NCI-H128 (cell line): ENCODE measurements around the gene PRPH2.
"Not testable (repeated sequence)": the region's sequence is repeated elsewhere in the genome, so short reads cannot be mapped to it uniquely, and the experiment has no call there.

Experiments used
- DNase-seq: peaks from one replicate; lab custom pipeline; 2025; ENCODE audit not compliant: unreplicated experiment; lab: John Stamatoyannopoulos, UW

The PRPH2 gene

GRCh38 chr6:42742116-42742894, 19.9 kb upstream of the PRPH2 start:
- peak; percentile 10 for DNase-seq

GRCh38 chr6:42740725-42741124, 18.3 kb upstream of the PRPH2 start:
- no peak for DNase-seq

GRCh38 chr6:42735976-42736375, 13.6 kb upstream of the PRPH2 start:
- DNase-seq: no peak

- DNase-seq: not testable (repeated sequence)
These were observed 11.6 kb upstream of the PRPH2 start for GRCh38 chr6:42733867-42734481.

GRCh38 chr6:42729731-42730130, 7.3 kb upstream of the PRPH2 start:
- DNase-seq: no peak

GRCh38 chr6:42727627-42728026, 5.2 kb upstream of the PRPH2 start:
- DNase-seq: no peak

- DNase-seq: no peak
These were observed 4.8 kb upstream of the PRPH2 start for GRCh38 chr6:42727087-42727611.

GRCh38 chr6:42726485-42727086, 4.2 kb upstream of the PRPH2 start:
- DNase-seq: peak; percentile 17

- DNase-seq: no peak
These were observed 3.6 kb upstream of the PRPH2 start for GRCh38 chr6:42726026-42726425.

GRCh38 chr6:42724825-42725224, 2.4 kb upstream of the PRPH2 start:
- no peak for DNase-seq

- no peak for DNase-seq
These were observed 1.7 kb downstream of the PRPH2 start for GRCh38 chr6:42720739-42721138.

GRCh38 chr6:42715871-42716270, 6.5 kb downstream of the PRPH2 start:
- no peak for DNase-seq

GRCh38 chr6:42714098-42714761, 8.2 kb downstream of the PRPH2 start:
- DNase-seq: no peak

GRCh38 chr6:42711930-42712329, 10.5 kb downstream of the PRPH2 start:
- DNase-seq: no peak

- DNase-seq: peak; percentile 14
These were observed 12.1 kb downstream of the PRPH2 start for GRCh38 chr6:42710316-42710715.

GRCh38 chr6:42709871-42710270, 12.5 kb downstream of the PRPH2 start:
- DNase-seq: no peak

GRCh38 chr6:42708096-42708495, 14.3 kb downstream of the PRPH2 start:
- no peak for DNase-seq

GRCh38 chr6:42707595-42707994, 14.8 kb downstream of the PRPH2 start:
- no peak for DNase-seq

GRCh38 chr6:42704937-42705374, 17.4 kb downstream of the PRPH2 start:
- no peak for DNase-seq

GRCh38 chr6:42704251-42704936, 18.0 kb downstream of the PRPH2 start:
- no peak for DNase-seq

- not testable (repeated sequence) for DNase-seq
These were observed 19.6 kb downstream of the PRPH2 start for GRCh38 chr6:42702786-42703185.
